HepG2 (cell line): Measurements from ENCODE around the gene INTS2. TPM values are rescaled to one million over a fixed set of nuclear protein-coding genes. Genes with fewer than 3 reads are reported as not detected.

ENCODE experiments used
- ATAC-seq: fragments of 200-7000 bp; cut with Tn5 transposase; 3 replicates; pipeline ENCODE4 v1.9.1; 2020; ENCODE audit warnings: mild to moderate bottlenecking, moderate library complexity
- BruUV-seq: library from RNA; stranded (reverse); fragments of 400-500 nt; replicated peaks from 2 replicates; lab custom pipeline; 2021; lab: Mats Ljungman, UMichigan
- CTCF ChIA-PET: fragments of 300-600 bp; formaldehyde crosslinking; extraction: SDS; loops from one replicate; lab custom pipeline; 2021; ENCODE audit warnings: low total read pairs, inconsistent platforms, low intra/inter-chr PET ratio; lab: Yijun Ruan, JAX
- POLR2A ChIA-PET: fragments of 350-600 bp; sonication (Branson Sonifier 250); formaldehyde crosslinking; loops from one replicate; lab custom pipeline; 2020; ENCODE audit warnings: antibody characterized with exemption, inconsistent platforms; lab: Yijun Ruan, JAX
- DNase-seq: peaks from one replicate; pipeline ENCODE4 v3.0.0-alpha.2; 2015; ENCODE audit warnings: low spot score
- FAIRE-seq: peaks from 3 replicates; lab custom pipeline; 2011; peaks lifted over from hg19 to GRCh38; lab: Jason Lieb, UNC
- H2AFZ ChIP-seq: one replicate; pipeline ENCODE4 v1.6.1; 2011; ENCODE audit warnings: low read length, inconsistent platforms
- H3K27ac ChIP-seq: fragments of 300-600 bp; 3 replicates; pipeline ENCODE4 v1.8.0; 2011; ENCODE audit warnings: mixed run types, mild to moderate bottlenecking, mixed read lengths, low read length, inconsistent platforms; ENCODE audit not compliant: insufficient read depth; ENCODE audit errors: extremely low read length
- H3K27me3 ChIP-seq, 2 experiments: fragments of 200-600 bp in 1 of 2; 2 replicates in 1 of 2; 3 replicates in 1 of 2; pipeline versions ENCODE4 v1.6.0 to v1.8.0; 2011; ENCODE audit warnings: low read length in 2 of 2, mild to moderate bottlenecking in 2 of 2, moderate library complexity in 2 of 2, inconsistent platforms in 1 of 2; ENCODE audit not compliant: insufficient read depth in 2 of 2, control insufficient read depth in 1 of 2
- H3K36me3 ChIP-seq, 2 experiments: fragments of 200-600 bp in 1 of 2; replicated peaks in 1 of 2; 2 replicates in 1 of 2; 3 replicates in 1 of 2; pipeline versions ENCODE4 v1.5.1 to v1.8.0; 2011; ENCODE audit warnings: low read length in 2 of 2, inconsistent platforms in 1 of 2; ENCODE audit not compliant: insufficient read depth in 2 of 2, control insufficient read depth in 1 of 2
- H3K4me1 ChIP-seq: 2 replicates; pipeline ENCODE4 v1.5.1; 2012; ENCODE audit warnings: low read length, inconsistent platforms; ENCODE audit not compliant: insufficient read depth
- H3K4me2 ChIP-seq: 2 replicates; pipeline ENCODE4 v1.6.0; 2011; ENCODE audit warnings: low read depth, low read length, inconsistent platforms
- H3K4me3 ChIP-seq, 3 experiments: fragments of 200-600 bp in 1 of 3; sonication (generic), shearing (Covaris generic) in 1 of 3; replicated peaks in 1 of 3; 2 replicates each; pipeline ENCODE4 v1.5.1; 2011 to 2016; ENCODE audit warnings: low read length in 3 of 3, inconsistent platforms in 2 of 3, low read depth in 2 of 3, mild to moderate bottlenecking in 2 of 3, control low read depth in 1 of 3, mixed read lengths in 1 of 3; ENCODE audit not compliant: insufficient read depth in 1 of 3
- H3K79me2 ChIP-seq: one replicate; pipeline ENCODE4 v1.6.1; 2011; ENCODE audit warnings: low read length, inconsistent platforms; ENCODE audit not compliant: insufficient read depth
- H3K9ac ChIP-seq: 2 replicates; pipeline ENCODE4 v1.6.0; 2011; ENCODE audit warnings: mild to moderate bottlenecking, low read depth, low read length, inconsistent platforms; ENCODE audit not compliant: insufficient read depth
- H3K9me3 ChIP-seq: 2 replicates; pipeline ENCODE4 v1.5.1; 2012; ENCODE audit warnings: mild to moderate bottlenecking, low read length
- H4K20me1 ChIP-seq: 2 replicates; pipeline ENCODE4 v1.6.0; 2011; ENCODE audit warnings: inconsistent platforms, mild to moderate bottlenecking, low read length, moderate library complexity; ENCODE audit not compliant: insufficient read depth
- HNRNPK ChIP-seq: fragments of 200-400 bp; formaldehyde crosslinking; IDR thresholded peaks from 2 replicates; pipeline ENCODE4 v1.6.1; 2018; ENCODE audit warnings: low read length, low read depth, moderate library complexity, mild to moderate bottlenecking; ENCODE audit not compliant: poor library complexity, severe bottlenecking
- KDM2A ChIP-seq: sonication (generic); formaldehyde crosslinking; IDR thresholded peaks from 2 replicates; pipeline ENCODE4 v1.4.0; 2020; ENCODE audit warnings: low read depth, missing genetic modification reagents, borderline replicate concordance
- RARG ChIP-seq: sonication (generic); formaldehyde crosslinking; IDR thresholded peaks from 2 replicates; pipeline ENCODE4 v1.4.0; 2020; ENCODE audit warnings: low read depth, mild to moderate bottlenecking, missing genetic modification reagents
- SIN3A ChIP-seq: IDR thresholded peaks from 2 replicates; pipeline ENCODE4 v1.6.1; 2011; ENCODE audit warnings: low read depth, mild to moderate bottlenecking, control low read depth, low read length, borderline replicate concordance
- SIX4 ChIP-seq: sonication (generic); formaldehyde crosslinking; IDR thresholded peaks from 2 replicates; pipeline ENCODE4 v1.4.0; 2020; ENCODE audit warnings: missing genetic modification reagents
- ZMYM3 ChIP-seq: sonication (generic); formaldehyde crosslinking; IDR thresholded peaks from 2 replicates; pipeline ENCODE4 v1.5.1; 2020; ENCODE audit warnings: mild to moderate bottlenecking, missing genetic modification reagents
- WGBS: methylation state at CpG from one replicate; pipeline ENCODE4 v1.1.6; 2017; ENCODE audit warnings: low lambda C conversion rate; 5-methylcytosine and 5-hydroxymethylcytosine counted together
- in situ Hi-C: cut with HindIII; loops from 2 replicates; pipeline ENCODE4 v1.10.0; 2017; ENCODE audit warnings: low pct_unique_long_range_greater_than_20kb; ENCODE audit not compliant: extremely low pct_ligation_motif_present
- intact Hi-C: fragments of 100-400 bp; cut with micrococcal nuclease; formaldehyde crosslinking; loops from one replicate; pipeline ENCODE4 v1.10.0; 2022; ENCODE audit not compliant: unreplicated experiment
- polyA plus RNA-seq, 8 experiments: library from polyadenylated mRNA; depleted of rRNA in 3 of 8; stranded (reverse) in 7 of 8; unstranded in 1 of 8; fragments of >200 nt; fragmentation: Illumina TruSeq in 4 of 8; extraction: Trizol in 4 of 8; gene quantifications; 2 replicates each; pipeline versions ENCODE4 v1.2.1 to v1.2.3, GENCODE V29; 2011 to 2016; ENCODE audit warnings: low read depth in 4 of 8, missing spikeins in 1 of 8, mixed read lengths in 1 of 8; ENCODE audit not compliant: insufficient read depth in 1 of 8
- total RNA-seq, 5 experiments: library from RNA; depleted of rRNA; stranded (reverse); fragments of >200 nt; fragmentation: Illumina TruSeq; extraction: Trizol; gene quantifications; 2 replicates each; pipeline ENCODE4 v1.2.3, GENCODE V29; 2016; ENCODE audit warnings: low read depth in 1 of 5
- TF ChIP-seq, protein P1 (sequence below): sonication (generic); formaldehyde crosslinking; IDR thresholded peaks from 2 replicates; pipeline ENCODE4 v1.5.0; 2020; ENCODE audit warnings: mild to moderate bottlenecking, missing genetic modification reagents

Gene INTS2
- total and polyA plus RNA-seq, 2 of the 13 experiments (the other 11 are each of a cell fraction or from before 2014, with no cell fraction given): 20.5 to 30.2 TPM

DNA sequence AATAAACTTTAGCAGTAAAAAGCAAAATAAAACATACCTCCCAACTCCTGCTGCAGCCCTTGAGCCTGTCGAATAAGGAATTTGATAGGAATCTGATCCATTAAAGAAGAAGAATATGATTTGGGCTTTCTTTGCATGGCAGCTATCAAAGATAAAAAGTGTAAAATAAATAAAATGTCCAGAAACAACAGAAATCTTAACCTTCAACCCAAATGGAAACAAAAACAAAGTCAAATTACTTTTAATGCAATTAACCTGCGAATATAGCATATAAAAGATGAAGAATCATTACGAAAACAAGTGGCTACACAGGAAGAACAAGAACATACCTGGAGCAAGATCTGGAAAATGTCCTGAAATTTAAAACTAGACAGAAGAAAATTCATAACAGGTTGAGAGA is 42.9 kb downstream of the INTS2 start (continued):
- TF ChIP-seq, protein P1, sequence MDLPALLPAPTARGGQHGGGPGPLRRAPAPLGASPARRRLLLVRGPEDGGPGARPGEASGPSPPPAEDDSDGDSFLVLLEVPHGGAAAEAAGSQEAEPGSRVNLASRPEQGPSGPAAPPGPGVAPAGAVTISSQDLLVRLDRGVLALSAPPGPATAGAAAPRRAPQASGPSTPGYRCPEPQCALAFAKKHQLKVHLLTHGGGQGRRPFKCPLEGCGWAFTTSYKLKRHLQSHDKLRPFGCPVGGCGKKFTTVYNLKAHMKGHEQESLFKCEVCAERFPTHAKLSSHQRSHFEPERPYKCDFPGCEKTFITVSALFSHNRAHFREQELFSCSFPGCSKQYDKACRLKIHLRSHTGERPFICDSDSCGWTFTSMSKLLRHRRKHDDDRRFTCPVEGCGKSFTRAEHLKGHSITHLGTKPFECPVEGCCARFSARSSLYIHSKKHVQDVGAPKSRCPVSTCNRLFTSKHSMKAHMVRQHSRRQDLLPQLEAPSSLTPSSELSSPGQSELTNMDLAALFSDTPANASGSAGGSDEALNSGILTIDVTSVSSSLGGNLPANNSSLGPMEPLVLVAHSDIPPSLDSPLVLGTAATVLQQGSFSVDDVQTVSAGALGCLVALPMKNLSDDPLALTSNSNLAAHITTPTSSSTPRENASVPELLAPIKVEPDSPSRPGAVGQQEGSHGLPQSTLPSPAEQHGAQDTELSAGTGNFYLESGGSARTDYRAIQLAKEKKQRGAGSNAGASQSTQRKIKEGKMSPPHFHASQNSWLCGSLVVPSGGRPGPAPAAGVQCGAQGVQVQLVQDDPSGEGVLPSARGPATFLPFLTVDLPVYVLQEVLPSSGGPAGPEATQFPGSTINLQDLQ (CRISPR knock-in tag): no peak

DNA sequence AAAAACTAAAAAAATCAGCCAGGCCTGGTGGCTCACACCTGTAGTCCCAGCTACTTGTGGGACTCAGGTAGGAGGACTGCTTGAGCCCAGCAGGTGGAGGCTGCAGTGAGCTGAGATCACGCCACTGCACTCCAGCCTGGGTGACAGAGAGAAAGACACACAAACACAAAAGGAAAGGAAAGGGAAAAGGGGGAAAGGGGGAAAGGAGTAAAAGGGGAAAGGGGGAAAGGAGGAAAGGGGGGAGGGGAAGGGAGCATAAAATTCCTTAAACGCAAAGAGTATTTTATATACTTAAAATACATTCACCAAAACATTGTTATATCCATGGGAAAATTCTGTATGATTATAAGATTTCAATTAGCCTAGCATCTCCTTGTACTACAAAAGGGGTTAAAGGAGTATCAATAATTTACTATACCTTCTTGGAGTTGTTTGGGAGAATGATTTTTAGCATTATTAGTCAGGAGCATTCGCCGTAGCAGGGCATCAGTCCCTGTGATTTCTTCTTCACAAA is 47.1 kb downstream of the INTS2 start:
- no peak for FAIRE-seq
- ChIA-PET CTCF (no interaction called here), POLR2A (interaction anchor here (0.6 kb wide), 1 partner anchor 1357 kb away, joined by 3 read pairs; no protein-coding TSS in a partner anchor)

More for the DNA sequence above, 47.1 kb downstream of the INTS2 start:
- Histone ChIP-seq H3K27ac (no peak overlapping the region), H3K79me2 (no peaks in the 10 kb centered on the region), H3K4me1 (no peaks in the 10 kb centered on the region), H3K4me2 (no peak overlapping the region), H3K9me3 (no peaks in the 10 kb centered on the region), H3K27me3 (no peaks in the 10 kb centered on the region), H3K36me3 (peaks cover 17 to 75% of the 10 kb centered on the region in 2 experiments; a peak in 4 of 5 replicates), H4K20me1 (no peaks in the 10 kb centered on the region), H2AFZ (no peak overlapping the region), H3K4me3 (no peak overlapping the region), H3K9ac (no peak overlapping the region)
- intact Hi-C loops (no loop called here), in situ Hi-C loops (no loop called here)
- 98% methylated on average over 4 of the region's 4 CpGs for WGBS
- DNase-seq (no peak), ATAC-seq (no peak)
- BruUV-seq: no TSS peak
- no peak for TF ChIP-seq RARG (CRISPR knock-in tag)
- TF ChIP-seq ZMYM3: no peak
- no peak for TF ChIP-seq SIN3A
- no peak for TF ChIP-seq KDM2A (CRISPR knock-in tag)
- peak; percentile 92 for TF ChIP-seq HNRNPK
- no peak for TF ChIP-seq SIX4
